Measurements from ENCODE around the gene CCDC149. TPM values are rescaled to one million over a fixed set of nuclear protein-coding genes. Genes with fewer than 3 reads are reported as not detected.

The CCDC149 gene
- total and polyA plus RNA-seq, 2 donors (not counting 1 experiment from before 2014, with no cell fraction given): not detected

- Histone ChIP-seq H3K79me2 (ENCODE audit: control insufficient read depth, insufficient read depth, low read length) (no peaks in the 10 kb centered on the region), H3K27ac (ENCODE audit: low read length in 2 of 2) (no peak overlapping the region), H3K4me3 (ENCODE audit: control extremely low read depth in 1 of 5, extremely low read depth in 1 of 5, insufficient read depth in 1 of 5, low read depth in 2 of 5, low read length in 4 of 5) (no peak overlapping the region), H4K20me1 (ENCODE audit: control insufficient read depth, insufficient read depth, low read length, poor library complexity, severe bottlenecking) (no peaks in the 10 kb centered on the region), H3K4me2 (replicated peaks; ENCODE audit: low read depth, low read length, poor library complexity, severe bottlenecking) (no peak overlapping the region), H3K27me3 (replicated peaks in 1 of 4; ENCODE audit: control extremely low read depth in 1 of 4, control insufficient read depth in 3 of 4, insufficient read depth in 4 of 4, low read length in 3 of 4) (no peaks in the 10 kb centered on the region), H3K4me1 (ENCODE audit: control insufficient read depth in 2 of 2, insufficient read depth in 2 of 2, low read length in 2 of 2) (no peaks in the 10 kb centered on the region), H3K36me3 (replicated peaks in 1 of 2; ENCODE audit: control extremely low read depth in 1 of 2, control insufficient read depth in 1 of 2, extremely low read depth in 1 of 2, insufficient read depth in 2 of 2, low read length in 1 of 2) (no peaks in the 10 kb centered on the region), H3K9me3 (ENCODE audit: control extremely low read depth in 1 of 3, control insufficient read depth in 2 of 3, insufficient read depth in 1 of 3, low read length in 2 of 3) (peaks cover 0 to 16% (median 0%) of the 10 kb centered on the region in 3 donors), H2AFZ (ENCODE audit: insufficient read depth, low read depth, low read length, poor library complexity, severe bottlenecking) (no peak overlapping the region), H3K9ac (ENCODE audit: low read length) (no peak overlapping the region)
- POLR2A ChIA-PET: no interaction called here
- Mint-ChIP-seq H3K9me3 (ENCODE audit: insufficient read depth) (peaks cover 5% of the 10 kb centered on the region), H3K27me3 (peaks cover 29% of the 10 kb centered on the region), H3K4me3 (no peak overlapping the region), H3K27ac (no peak overlapping the region), H3K4me1 (no peaks in the 10 kb centered on the region)
- intact Hi-C loops (cut with micrococcal nuclease): no loop called here
- no peak for DNase-seq
- CTCF ChIA-PET: no interaction called here
- ATAC-seq (ENCODE audit: low read depth): no peak
- 85% methylated on average over 1 of the region's 2 CpGs for WGBS (ENCODE audit: insufficient coverage)
- no peak for TF ChIP-seq EZH2 (IDR thresholded peaks at IDR 0.05; ENCODE audit: borderline replicate concordance, insufficient read depth, low read depth, low read length, poor library complexity, severe bottlenecking)
Measured at GRCh38 chr4:24920008-24920407, 7.2 kb upstream of the CCDC149 start.

GRCh38 chr4:24917076-24917856 is 4.4 kb upstream of the CCDC149 start:
- Mint-ChIP-seq H3K9me3 (ENCODE audit: insufficient read depth) (peaks cover 8% of the 10 kb centered on the region), H3K27ac (no peak overlapping the region), H3K27me3 (peaks cover 41% of the 10 kb centered on the region), H3K4me1 (peaks cover 2% of the 10 kb centered on the region), H3K4me3 (no peak overlapping the region)
- Histone ChIP-seq H3K4me2 (replicated peaks; ENCODE audit: low read depth, low read length, poor library complexity, severe bottlenecking) (no peak overlapping the region), H3K79me2 (ENCODE audit: control insufficient read depth, insufficient read depth, low read length) (no peaks in the 10 kb centered on the region), H3K36me3 (replicated peaks in 1 of 2; ENCODE audit: control extremely low read depth in 1 of 2, control insufficient read depth in 1 of 2, extremely low read depth in 1 of 2, insufficient read depth in 2 of 2, low read length in 1 of 2) (no peaks in the 10 kb centered on the region), H3K9me3 (ENCODE audit: control extremely low read depth in 1 of 3, control insufficient read depth in 2 of 3, insufficient read depth in 1 of 3, low read length in 2 of 3) (peaks cover 0 to 20% (median 0%) of the 10 kb centered on the region in 3 donors), H3K4me3 (ENCODE audit: control extremely low read depth in 1 of 5, extremely low read depth in 1 of 5, insufficient read depth in 1 of 5, low read depth in 2 of 5, low read length in 4 of 5) (no peak overlapping the region), H3K9ac (ENCODE audit: low read length) (no peak overlapping the region), H3K27me3 (replicated peaks in 1 of 4; ENCODE audit: control extremely low read depth in 1 of 4, control insufficient read depth in 3 of 4, insufficient read depth in 4 of 4, low read length in 3 of 4) (peaks cover 0 to 11% (median 7%) of the 10 kb centered on the region in 4 experiments), H3K27ac (ENCODE audit: low read length in 2 of 2) (no peak overlapping the region), H3K4me1 (ENCODE audit: control insufficient read depth in 2 of 2, insufficient read depth in 2 of 2, low read length in 2 of 2) (no peaks in the 10 kb centered on the region), H2AFZ (ENCODE audit: insufficient read depth, low read depth, low read length, poor library complexity, severe bottlenecking) (no peak overlapping the region), H4K20me1 (ENCODE audit: control insufficient read depth, insufficient read depth, low read length, poor library complexity, severe bottlenecking) (no peaks in the 10 kb centered on the region)
- CTCF ChIA-PET: no interaction called here
- POLR2A ChIA-PET: no interaction called here
- intact Hi-C loops (cut with micrococcal nuclease): no loop called here
- WGBS (ENCODE audit: insufficient coverage): 81% methylated on average over 20 of the region's 20 CpGs
- ATAC-seq (ENCODE audit: low read depth) (no peak), DNase-seq (no peak)
- TF ChIP-seq CTCF (IDR thresholded peaks at IDR 0.05) (no peak), EZH2 (IDR thresholded peaks at IDR 0.05; ENCODE audit: borderline replicate concordance, insufficient read depth, low read depth, low read length, poor library complexity, severe bottlenecking) (no peak)
